Activated naive CD4-positive, alpha-beta T cell treated with anti-CD3 and anti-CD28 coated beads for 36 hours (primary cell): ENCODE results near the gene RGS16. TPM values are rescaled to one million over a fixed set of nuclear protein-coding genes. Genes with fewer than 3 reads are reported as not detected.
A peak's percentile ranks its signal among the peaks of the same experiment; 100 is the strongest.

ENCODE experiments used
- CTCF ChIA-PET: fragments of 350-600 bp; sonication (Branson Sonifier 250); formaldehyde crosslinking; loops from one replicate; lab custom pipeline; 2021; ENCODE audit warnings: antibody characterized with exemption; lab: Charles Lee
- DNase-seq: peaks from one replicate; pipeline ENCODE4 v3.0.0-alpha.2; 2020
- H3K27ac Mint-ChIP-seq: one replicate; pipeline ENCODE4 v1.8.0; 2021; ENCODE audit warnings: mild to moderate bottlenecking, mixed read lengths
- H3K27me3 Mint-ChIP-seq: one replicate; pipeline ENCODE4 v1.8.0; 2021; ENCODE audit warnings: low read depth, mixed read lengths
- H3K36me3 Mint-ChIP-seq: one replicate; pipeline ENCODE4 v1.8.0; 2021; ENCODE audit warnings: low read depth, mixed read lengths
- H3K4me1 Mint-ChIP-seq: one replicate; pipeline ENCODE4 v1.8.0; 2021; ENCODE audit warnings: low read depth, mixed read lengths
- H3K4me3 Mint-ChIP-seq: one replicate; pipeline ENCODE4 v1.8.0; 2021; ENCODE audit warnings: mild to moderate bottlenecking, moderate library complexity, mixed read lengths
- H3K9me3 Mint-ChIP-seq: one replicate; pipeline ENCODE4 v1.8.0; 2021; ENCODE audit warnings: mixed read lengths
- intact Hi-C: fragments of 100-400 bp; cut with micrococcal nuclease; formaldehyde crosslinking; loops from one replicate; pipeline ENCODE4 v1.15.1; 2023
- total RNA-seq, 2 experiments: library from RNA; stranded (reverse); gene quantifications; one replicate each; pipeline ENCODE4 v1.2.3, GENCODE V29; 2021

The RGS16 gene
- total RNA-seq, 2 experiments from 2014 or later: 35.3 to 37.3 TPM

- H3K36me3 Mint-ChIP-seq: no peaks in the 10 kb centered on the region
- H3K4me1 Mint-ChIP-seq: peaks cover 65% of the 10 kb centered on the region
- peaks cover 5% of the 10 kb centered on the region for H3K27me3 Mint-ChIP-seq
- peaks cover 2% of the 10 kb centered on the region for H3K9me3 Mint-ChIP-seq
- peak overlapping the region; percentile 73 for H3K4me3 Mint-ChIP-seq
- CTCF ChIA-PET: interaction anchor here (0.5 to 4.1 kb wide), 10 partner anchors 8 to 168 kb away, joined by 3 to 40 read pairs (median 4); partner anchors contain the start of genes RGS16 and RNASEL
- DNase-seq: peak; percentile 94
- intact Hi-C loops: loop anchor here (1.0 to 5.0 kb wide), 9 partner anchors 8 to 1518 kb away; partner anchors contain the start of gene SMG7
- H3K27ac Mint-ChIP-seq: peak overlapping the region; percentile 84
Observed at GRCh38 chr1:182616130-182617013, 12.2 kb upstream of the RGS16 start.

DNA sequence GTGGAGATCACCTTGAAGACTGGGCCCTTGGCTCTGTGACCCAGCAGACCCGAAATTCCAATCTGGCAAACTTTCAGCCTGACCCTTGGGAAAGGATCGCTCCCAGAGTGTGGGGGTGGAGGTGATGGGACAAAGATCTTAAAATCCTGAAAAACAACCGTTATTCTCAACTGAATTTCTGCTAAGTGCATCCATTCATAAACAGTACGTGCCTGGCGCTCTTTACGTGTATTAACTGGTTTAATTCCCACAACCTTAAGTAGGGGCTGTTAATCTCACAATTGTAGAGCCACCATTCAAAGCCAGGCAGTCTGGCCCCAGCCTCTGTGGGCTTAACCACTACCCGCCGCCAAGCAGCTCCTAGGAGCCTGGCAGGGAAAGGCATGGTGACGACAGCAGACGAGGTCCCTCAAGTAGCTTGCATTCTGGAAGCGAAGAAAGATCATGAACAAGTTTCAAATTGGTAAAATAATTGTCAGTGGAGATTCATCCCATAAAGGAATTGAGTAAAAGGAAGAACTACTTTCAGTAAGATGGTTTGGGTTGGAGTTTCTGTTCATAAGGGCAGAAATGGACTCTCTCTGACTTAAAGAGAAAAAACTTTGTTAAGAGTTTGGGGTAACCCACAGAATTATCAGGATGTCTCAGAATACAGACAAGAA lies 11.4 kb upstream of the RGS16 start:
- H3K9me3 Mint-ChIP-seq: peaks cover under 1% of the 10 kb centered on the region
- peak overlapping the region; percentile 84 for H3K27ac Mint-ChIP-seq
- CTCF ChIA-PET: interaction anchor here (1.0 to 4.1 kb wide), 8 partner anchors 8 to 172 kb away, joined by 3 to 40 read pairs (median 4); partner anchors contain the start of gene RGS16
- peaks cover 58% of the 10 kb centered on the region for H3K4me1 Mint-ChIP-seq
- peaks cover 5% of the 10 kb centered on the region for H3K27me3 Mint-ChIP-seq
- intact Hi-C loops: loop anchor here (1.0 to 5.0 kb wide), 10 partner anchors 9 to 1517 kb away; partner anchors contain the start of genes RGS16 and SMG7
- H3K4me3 Mint-ChIP-seq: peak overlapping the region; percentile 73
- DNase-seq: peak; percentile 72
- H3K36me3 Mint-ChIP-seq: no peaks in the 10 kb centered on the region

DNA sequence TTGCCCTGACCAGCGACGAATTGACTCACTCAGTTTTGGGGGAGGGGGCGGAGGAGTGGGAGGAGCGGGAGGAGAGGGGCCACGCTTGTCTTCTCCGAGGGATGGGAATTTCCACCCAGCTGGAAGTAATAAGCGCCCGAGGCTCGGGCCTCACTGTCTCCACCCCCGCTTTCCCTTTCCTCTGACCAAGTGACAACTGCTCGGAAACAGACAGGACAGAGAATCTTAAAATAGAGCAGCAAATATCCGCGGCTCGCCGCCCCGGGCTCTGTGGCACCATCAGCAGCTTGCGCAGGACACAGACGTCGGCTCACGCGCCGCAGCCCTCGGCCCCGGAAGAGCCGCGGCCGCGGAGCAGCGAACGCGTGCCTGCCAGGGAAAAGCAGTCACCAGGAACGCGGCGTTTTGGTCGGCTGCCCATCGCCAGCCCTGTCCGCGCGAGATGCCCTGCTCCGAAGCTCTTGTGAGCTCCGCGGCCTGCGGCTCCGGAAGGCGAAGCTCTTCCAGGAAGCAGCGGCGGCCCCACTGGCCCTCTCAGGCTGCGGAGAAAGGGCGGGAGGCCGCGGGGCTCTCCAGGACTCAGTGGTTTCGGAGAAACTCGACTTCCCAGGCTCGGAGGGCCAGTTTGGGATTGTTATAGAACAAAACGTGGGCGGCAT lies 10.7 kb upstream of the RGS16 start:
- peaks cover 56% of the 10 kb centered on the region for H3K4me1 Mint-ChIP-seq
- intact Hi-C loops: loop anchor here (1.0 to 5.0 kb wide), 4 partner anchors 11 to 857 kb away; partner anchors contain the start of genes RGS16 and SMG7
- H3K27me3 Mint-ChIP-seq: peaks cover 5% of the 10 kb centered on the region
- CTCF ChIA-PET: interaction anchor here (1.1 to 4.1 kb wide), 10 partner anchors 9 to 172 kb away, joined by 3 to 40 read pairs (median 4); partner anchors contain the start of gene RGS16
- H3K4me3 Mint-ChIP-seq: peak overlapping the region; percentile 73
- H3K27ac Mint-ChIP-seq: peak overlapping the region; percentile 84
- no peaks in the 10 kb centered on the region for H3K36me3 Mint-ChIP-seq
- peak; percentile 72 for DNase-seq
- H3K9me3 Mint-ChIP-seq: no peaks in the 10 kb centered on the region

GRCh38 chr1:182611787-182612186 lies 7.6 kb upstream of the RGS16 start:
- intact Hi-C loops: no loop called here
- Mint-ChIP-seq H3K4me3 (no peak overlapping the region), H3K4me1 (peaks cover 54% of the 10 kb centered on the region), H3K27me3 (peaks cover 5% of the 10 kb centered on the region), H3K27ac (no peak overlapping the region), H3K36me3 (no peaks in the 10 kb centered on the region), H3K9me3 (no peaks in the 10 kb centered on the region)
- CTCF ChIA-PET: interaction anchor here (1.0 to 1.3 kb wide), 3 partner anchors 9 to 171 kb away, joined by 3 to 6 read pairs (median 5); no protein-coding TSS in a partner anchor
- no peak for DNase-seq

DNA sequence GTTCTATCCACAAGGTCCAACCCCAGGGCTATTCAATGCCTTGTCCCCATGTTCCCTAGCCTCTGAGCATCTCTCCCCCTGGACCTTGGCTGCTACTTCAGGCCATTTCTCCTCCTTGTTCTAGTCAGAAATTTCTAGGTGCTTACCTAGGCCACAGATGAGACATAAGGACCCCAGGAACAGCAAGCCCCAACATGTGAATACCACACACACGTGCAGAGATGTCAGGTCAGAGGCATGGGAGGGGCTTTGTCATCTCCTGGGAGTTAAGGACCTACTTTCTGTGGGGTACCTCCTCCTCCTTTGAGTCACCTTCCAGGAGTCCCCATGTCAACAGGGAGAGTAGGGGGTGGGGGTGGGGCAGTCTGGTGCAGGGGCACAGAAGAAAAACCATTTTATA lies 7.1 kb upstream of the RGS16 start:
- H3K4me1 Mint-ChIP-seq: peaks cover 54% of the 10 kb centered on the region
- CTCF ChIA-PET: interaction anchor here (1.0 kb wide), 1 partner anchor 8 kb away, joined by 5 read pairs; no protein-coding TSS in a partner anchor
- H3K27ac Mint-ChIP-seq: no peak overlapping the region
- H3K27me3 Mint-ChIP-seq: peaks cover 5% of the 10 kb centered on the region
- no peaks in the 10 kb centered on the region for H3K36me3 Mint-ChIP-seq
- no peaks in the 10 kb centered on the region for H3K9me3 Mint-ChIP-seq
- no peak for DNase-seq
- H3K4me3 Mint-ChIP-seq: no peak overlapping the region
- intact Hi-C loops: no loop called here

GRCh38 chr1:182610606-182611194 lies 6.5 kb upstream of the RGS16 start:
- H3K27ac Mint-ChIP-seq: no peak overlapping the region
- no peak overlapping the region for H3K4me3 Mint-ChIP-seq
- H3K27me3 Mint-ChIP-seq: peaks cover 5% of the 10 kb centered on the region
- no peak for DNase-seq
- CTCF ChIA-PET: no interaction called here
- no peaks in the 10 kb centered on the region for H3K36me3 Mint-ChIP-seq
- intact Hi-C loops: no loop called here
- peaks cover 48% of the 10 kb centered on the region for H3K4me1 Mint-ChIP-seq
- H3K9me3 Mint-ChIP-seq: no peaks in the 10 kb centered on the region

DNA sequence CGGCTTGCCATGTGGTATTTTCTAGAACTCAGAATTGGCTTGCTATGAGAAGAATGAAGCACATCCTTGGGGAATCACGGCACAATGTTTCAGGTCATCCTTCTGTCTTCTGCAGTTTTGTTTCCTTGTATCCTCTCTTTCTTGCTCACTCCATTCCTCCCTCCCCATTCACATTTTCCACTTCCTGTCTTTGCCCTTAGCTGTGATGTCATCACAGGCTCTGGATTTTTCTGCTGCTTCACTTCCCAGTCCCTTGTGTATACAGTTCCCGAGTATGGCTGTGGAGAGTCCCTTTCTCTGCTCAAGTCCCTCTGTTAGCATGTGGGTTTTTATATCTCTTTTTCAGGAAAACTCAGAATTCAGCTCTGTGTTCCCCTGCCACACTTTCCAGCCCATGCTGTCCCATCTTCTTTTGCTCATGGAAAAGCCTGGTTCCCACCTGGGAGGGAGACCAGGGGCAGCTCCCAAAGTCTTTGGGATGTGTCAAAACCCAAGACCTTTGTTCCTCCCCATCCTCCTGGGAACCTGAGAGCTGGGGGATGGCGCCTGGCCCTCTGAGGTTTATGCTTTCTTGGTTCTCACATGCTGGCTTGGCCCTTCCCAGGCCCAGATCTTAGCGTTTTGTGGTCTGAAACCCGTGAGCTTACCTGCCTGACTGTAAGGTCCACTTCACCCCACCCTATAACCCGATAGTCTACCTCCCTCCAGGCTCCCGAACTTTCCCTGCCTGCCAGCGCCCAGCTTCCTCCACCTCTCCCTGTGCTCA lies 4.8 kb upstream of the RGS16 start:
- Mint-ChIP-seq H3K27me3 (peaks cover 5% of the 10 kb centered on the region), H3K9me3 (no peaks in the 10 kb centered on the region), H3K36me3 (no peaks in the 10 kb centered on the region), H3K27ac (no peak overlapping the region), H3K4me1 (peaks cover 50% of the 10 kb centered on the region), H3K4me3 (no peak overlapping the region)
- DNase-seq: no peak
- CTCF ChIA-PET: interaction anchor here (1.1 to 4.2 kb wide), 2 partner anchors 13 to 173 kb away, joined by 3 to 28 read pairs; no protein-coding TSS in a partner anchor
- intact Hi-C loops: no loop called here

DNA sequence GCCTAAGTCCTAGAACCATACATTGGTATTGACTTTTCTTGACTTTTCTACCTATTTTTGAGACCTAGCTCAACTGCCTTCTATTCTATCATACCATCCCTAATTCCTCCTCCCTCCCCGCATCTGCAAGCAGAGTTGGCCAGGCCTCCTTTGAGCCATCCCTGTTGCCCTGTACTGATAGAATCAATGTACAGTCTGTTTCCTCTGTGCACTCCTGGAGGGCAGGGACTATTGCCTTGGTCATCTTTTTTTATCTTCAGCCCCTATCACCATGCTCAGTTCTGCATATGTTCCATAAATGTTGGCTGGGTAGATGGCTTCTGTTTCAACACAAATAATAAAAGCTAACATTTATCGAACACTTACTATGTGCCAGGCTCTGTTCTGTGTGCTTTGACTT lies 4.0 kb upstream of the RGS16 start:
- Mint-ChIP-seq H3K27me3 (peaks cover 5% of the 10 kb centered on the region), H3K9me3 (no peaks in the 10 kb centered on the region), H3K36me3 (no peaks in the 10 kb centered on the region), H3K4me3 (no peak overlapping the region), H3K27ac (no peak overlapping the region), H3K4me1 (peaks cover 47% of the 10 kb centered on the region)
- intact Hi-C loops: no loop called here
- DNase-seq: no peak
- CTCF ChIA-PET: interaction anchor here (0.6 to 4.2 kb wide), 3 partner anchors 12 to 174 kb away, joined by 3 to 28 read pairs (median 5); no protein-coding TSS in a partner anchor

DNA sequence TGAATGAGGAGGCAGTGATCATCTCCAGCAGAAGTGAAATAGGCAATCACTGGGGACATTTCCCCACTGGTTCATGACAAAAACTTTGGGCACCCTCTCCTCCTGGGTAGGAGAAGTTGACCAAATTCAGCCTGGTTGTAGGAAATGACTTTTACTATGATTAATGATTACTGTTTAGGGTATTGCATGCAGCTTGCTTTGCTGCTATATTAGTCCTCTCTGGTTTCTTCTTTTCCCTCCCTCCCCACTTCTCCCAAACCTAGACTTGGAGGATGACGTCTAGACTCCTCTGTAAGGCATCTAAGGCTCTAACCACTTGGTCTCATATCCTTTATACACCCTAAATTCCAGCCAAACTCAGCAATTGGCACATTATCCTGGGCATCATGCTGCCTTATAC lies 3.4 kb upstream of the RGS16 start:
- intact Hi-C loops: no loop called here
- DNase-seq: no peak
- Mint-ChIP-seq H3K27me3 (peaks cover 1% of the 10 kb centered on the region), H3K9me3 (no peaks in the 10 kb centered on the region), H3K4me1 (peaks cover 50% of the 10 kb centered on the region), H3K27ac (no peak overlapping the region), H3K4me3 (no peak overlapping the region), H3K36me3 (no peaks in the 10 kb centered on the region)
- CTCF ChIA-PET: interaction anchor here (4.2 to 28.9 kb wide), 3 partner anchors 8 to 179 kb away, joined by 28 to 797 read pairs (median 40); partner anchors contain the start of gene NPL

GRCh38 chr1:182603646-182604174 lies 479 bp downstream of the RGS16 start:
- Mint-ChIP-seq H3K27me3 (no peaks in the 10 kb centered on the region), H3K9me3 (no peaks in the 10 kb centered on the region), H3K36me3 (no peaks in the 10 kb centered on the region), H3K4me1 (peaks cover 42% of the 10 kb centered on the region), H3K27ac (no peak overlapping the region), H3K4me3 (no peak overlapping the region)
- CTCF ChIA-PET: interaction anchor here (0.9 to 28.9 kb wide), 7 partner anchors 8 to 183 kb away, joined by 3 to 797 read pairs (median 5); partner anchors contain the start of gene NPL
- intact Hi-C loops: loop anchor here (1.0 to 5.0 kb wide), 7 partner anchors 12 to 301 kb away; partner anchors contain the start of gene DHX9
- DNase-seq: no peak
